HT-29 (cell line): ENCODE data around the gene GPA33. TPM values are rescaled to one million over a fixed set of nuclear protein-coding genes. Genes with fewer than 3 reads are reported as not detected.

Source experiments
- DNase-seq: peaks from one replicate; pipeline ENCODE4 v3.0.0-alpha.2; 2015; ENCODE audit warnings: low spot score
- total RNA-seq: library from RNA; depleted of rRNA; stranded (reverse); fragments of >200 nt; shearing (Covaris generic); gene quantifications from 2 replicates; pipeline ENCODE4 v1.2.3, GENCODE V29; 2014

Gene GPA33
- total RNA-seq, 1 experiment from 2014 or later = 3.1 TPM

- DNase-seq = no peak
These were observed 1.3 kb downstream of the GPA33 start for GRCh38 chr1:167088746-167089417.

- no peak for DNase-seq
These were observed 3.4 kb downstream of the GPA33 start for GRCh38 chr1:167086768-167087167.

GRCh38 chr1:167086033-167086432 is 4.1 kb downstream of the GPA33 start:
- DNase-seq = no peak

- no peak for DNase-seq
These were observed 5.4 kb downstream of the GPA33 start for GRCh38 chr1:167084757-167085156.

- no peak for DNase-seq
These were observed 6.3 kb downstream of the GPA33 start for GRCh38 chr1:167083871-167084270.

GRCh38 chr1:167083066-167083665 is 7.0 kb downstream of the GPA33 start:
- peak; percentile 71 for DNase-seq

GRCh38 chr1:167082511-167083027 is 7.6 kb downstream of the GPA33 start:
- DNase-seq = peak; percentile 96

- peak; percentile 29 for DNase-seq
These were observed 8.5 kb downstream of the GPA33 start for GRCh38 chr1:167081594-167082156.

GRCh38 chr1:167077868-167078210 is 12.3 kb downstream of the GPA33 start:
- DNase-seq = peak; percentile 23

- DNase-seq = peak; percentile 58
These were observed 12.9 kb downstream of the GPA33 start for GRCh38 chr1:167077128-167077867.

GRCh38 chr1:167076136-167076710 is 14.0 kb downstream of the GPA33 start:
- DNase-seq = no peak

GRCh38 chr1:167071286-167071685 is 18.9 kb downstream of the GPA33 start:
- DNase-seq = no peak

GRCh38 chr1:167068761-167069160 is 21.4 kb downstream of the GPA33 start:
- DNase-seq = no peak

- DNase-seq = no peak
These were observed 22.3 kb downstream of the GPA33 start for GRCh38 chr1:167067904-167068303.

- DNase-seq = peak; percentile 85
These were observed 23.6 kb downstream of the GPA33 start for GRCh38 chr1:167066333-167067122.

GRCh38 chr1:167065471-167065870 is 24.7 kb downstream of the GPA33 start:
- DNase-seq = no peak

GRCh38 chr1:167064621-167065020 is 25.6 kb downstream of the GPA33 start:
- no peak for DNase-seq

- no peak for DNase-seq
These were observed 29.1 kb downstream of the GPA33 start for GRCh38 chr1:167061073-167061464.

GRCh38 chr1:167060141-167061072 is 29.8 kb downstream of the GPA33 start:
- peak; percentile 25 for DNase-seq

GRCh38 chr1:167059809-167060107 is 30.4 kb downstream of the GPA33 start:
- DNase-seq = no peak
